ENCODE measurements around the gene CHRND. TPM values are rescaled to one million over a fixed set of nuclear protein-coding genes. Genes with fewer than 3 reads are reported as not detected.

Gene CHRND
- polyA plus RNA-seq, 3 donors = 0.47 to 1.2 (median 0.71) TPM

DNA sequence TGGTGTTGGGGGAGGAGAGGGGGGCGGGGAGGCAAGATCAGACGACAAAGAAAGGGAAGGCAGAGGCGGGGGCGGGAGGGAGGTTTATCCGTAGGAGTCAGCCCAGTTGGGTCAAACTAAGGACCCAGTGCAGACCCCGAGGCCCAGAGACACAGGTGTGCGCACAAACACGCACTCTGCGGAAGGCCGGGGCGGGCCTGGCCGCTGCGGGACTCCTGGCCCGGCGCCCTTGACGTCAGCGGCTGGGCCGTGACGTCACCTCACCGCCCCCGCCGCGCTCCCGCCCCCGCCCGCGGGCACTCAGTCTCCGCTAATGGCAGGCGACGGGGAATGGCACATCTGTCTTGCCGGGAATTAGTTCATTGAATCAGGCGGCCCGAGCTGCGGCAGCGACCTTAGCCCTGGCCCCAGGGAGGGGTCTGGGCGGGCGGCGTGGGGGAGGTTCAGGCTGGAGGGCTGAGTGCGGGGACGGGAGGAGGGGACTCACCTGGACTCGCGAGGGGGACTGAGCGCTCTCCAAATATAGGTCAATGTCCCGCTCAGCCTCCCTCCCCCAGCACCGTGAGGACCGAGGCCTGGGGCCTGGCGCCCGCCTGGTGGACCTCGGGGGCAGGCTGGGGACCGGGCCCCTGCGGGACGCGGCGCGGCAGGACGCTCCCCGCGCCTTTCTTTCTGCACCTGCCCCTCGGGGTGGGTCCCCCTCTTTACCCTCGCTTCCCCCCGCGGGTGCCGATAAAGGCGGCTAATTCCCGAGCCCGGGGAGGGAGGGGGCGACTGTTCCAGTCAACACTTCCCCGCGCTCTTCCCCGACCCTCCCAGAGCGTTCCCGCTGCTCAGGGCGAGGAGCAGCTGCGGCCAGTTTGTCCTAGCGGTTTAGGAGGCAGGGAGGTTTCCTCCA is 22.8 kb upstream of the CHRND start:
- no peak for DNase-seq

DNA sequence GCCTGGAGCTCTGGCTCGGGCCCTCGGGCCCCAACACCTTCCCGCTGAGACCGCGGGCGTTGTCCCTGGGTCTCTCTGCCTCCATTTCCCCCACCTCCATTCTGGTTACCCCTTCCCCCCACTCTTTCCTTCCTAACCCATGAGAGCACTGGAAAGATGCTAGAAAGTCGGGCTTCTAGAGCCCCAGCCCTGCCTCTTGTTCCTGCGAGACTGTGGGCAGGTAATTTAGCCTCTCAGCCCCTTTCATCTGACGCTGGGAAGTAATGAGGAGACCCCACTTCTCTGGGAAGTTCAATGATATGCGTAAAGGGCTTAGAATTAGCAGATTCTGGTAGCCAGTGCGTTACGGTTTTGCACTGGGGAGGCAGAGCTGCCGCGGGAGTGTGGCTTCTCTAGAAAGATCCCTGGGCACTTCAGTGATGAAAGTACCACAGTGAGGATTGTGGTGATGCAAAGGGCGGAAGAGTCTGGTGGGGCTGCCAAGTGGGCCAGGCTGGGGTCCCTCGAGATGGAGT is 22.1 kb upstream of the CHRND start:
- DNase-seq = no peak

DNA sequence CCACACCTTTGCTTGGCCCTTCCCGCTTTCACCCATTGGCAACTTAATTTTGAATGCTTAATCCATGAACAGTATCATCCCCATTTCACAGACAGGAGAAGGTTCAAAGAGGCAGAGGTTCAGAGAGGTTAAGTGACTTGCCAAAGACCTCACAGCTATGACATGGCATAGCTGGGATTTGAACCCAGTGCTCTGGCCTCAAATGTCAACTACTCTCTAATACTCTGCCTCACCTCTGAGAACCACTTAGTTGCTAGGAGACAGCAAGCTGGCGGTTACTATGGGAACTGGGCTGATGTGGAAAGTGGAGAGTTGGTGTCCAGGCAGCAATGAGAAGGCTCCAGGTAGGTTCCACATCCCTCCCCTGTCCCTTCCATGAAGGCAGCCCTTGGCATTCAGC is 21.5 kb upstream of the CHRND start:
- no peak for DNase-seq

DNA sequence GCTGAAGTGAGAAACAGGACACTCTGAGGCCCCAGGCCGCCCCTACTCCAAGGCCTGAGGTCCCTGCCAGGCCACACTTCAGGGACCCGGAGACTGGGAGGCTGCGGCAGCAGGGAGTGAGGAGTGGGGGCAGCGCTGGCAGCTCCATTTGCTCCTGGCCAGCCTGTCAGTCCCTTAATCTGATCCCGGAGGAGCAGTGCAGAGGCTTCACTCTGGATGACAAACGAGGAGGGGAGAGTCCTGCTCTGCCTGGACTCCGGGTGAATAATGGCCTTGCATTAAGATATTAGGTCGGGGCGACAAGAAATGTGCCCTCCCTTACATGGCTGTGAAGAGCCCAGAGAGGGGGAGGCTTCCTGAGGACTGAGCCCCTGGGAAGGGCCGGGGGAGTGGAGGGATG is 20.1 kb upstream of the CHRND start:
- DNase-seq = peak; percentile 84

DNA sequence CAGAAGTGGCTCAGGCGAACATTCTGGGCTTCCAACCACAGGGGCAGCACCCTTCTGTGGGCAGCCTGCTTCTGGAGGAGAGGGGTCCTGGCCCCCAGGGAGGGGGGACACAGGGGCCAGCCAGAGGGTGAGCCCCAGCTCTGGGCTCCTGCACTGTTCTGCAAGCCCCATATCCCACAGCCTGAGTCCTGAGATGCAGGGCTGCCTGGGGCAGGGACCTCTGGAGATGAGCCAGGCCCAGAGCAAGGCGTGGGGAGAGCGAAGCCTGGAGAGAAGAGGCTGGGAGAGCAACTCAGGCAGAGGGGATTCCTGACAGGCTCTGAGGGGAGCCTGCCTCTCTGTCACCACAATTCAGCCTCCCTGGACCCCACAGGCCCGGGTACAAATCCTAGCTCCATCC is 19.3 kb upstream of the CHRND start:
- DNase-seq = no peak

DNA sequence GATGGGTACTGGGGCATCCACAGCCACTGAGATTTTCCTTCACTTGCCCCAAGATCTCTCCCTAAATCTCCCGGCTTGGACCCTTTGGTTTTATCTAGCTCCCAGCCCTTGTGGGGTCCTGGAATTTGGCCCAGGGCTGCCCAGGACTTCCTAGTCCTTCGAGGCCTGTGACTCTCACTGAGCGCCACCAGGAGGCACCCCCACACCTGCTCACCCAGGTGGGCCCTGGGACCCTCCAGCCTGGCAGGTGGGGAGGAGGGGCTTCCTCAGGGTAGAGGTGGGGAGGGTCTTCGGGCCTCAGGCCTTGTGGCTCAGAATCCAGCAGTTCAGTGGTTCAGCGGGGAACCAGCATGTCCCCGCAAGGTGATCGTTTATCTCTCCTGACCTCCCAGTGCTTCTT is 17.7 kb upstream of the CHRND start:
- no peak for DNase-seq

DNA sequence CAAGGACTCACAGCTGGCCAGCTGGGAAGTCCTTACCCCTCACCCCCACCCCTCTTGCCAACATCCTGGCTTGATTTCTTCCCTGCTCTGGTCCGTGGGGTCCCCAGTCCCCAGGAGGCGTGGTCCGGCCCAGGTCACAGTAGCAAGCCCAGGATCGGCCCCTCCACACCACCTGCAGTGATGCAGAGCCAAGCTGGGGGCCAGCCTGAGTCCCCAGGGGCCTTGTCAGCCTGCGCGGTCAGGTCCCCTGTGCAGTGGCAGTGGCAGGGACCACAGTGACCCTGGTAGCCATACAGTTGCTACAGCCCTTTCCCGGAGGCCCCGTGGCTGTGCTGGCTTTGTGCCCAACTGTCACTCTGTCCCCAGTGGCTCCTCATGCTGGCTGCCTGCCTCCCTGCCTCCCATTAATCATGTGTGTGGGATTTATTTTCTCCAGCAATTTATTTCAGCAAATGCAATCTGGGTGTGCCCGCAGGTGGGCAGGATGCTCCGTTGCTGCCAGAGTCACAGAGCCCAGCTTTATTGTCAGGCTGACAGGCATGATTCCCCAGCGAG is 14.5 kb upstream of the CHRND start:
- no peak for DNase-seq

DNA sequence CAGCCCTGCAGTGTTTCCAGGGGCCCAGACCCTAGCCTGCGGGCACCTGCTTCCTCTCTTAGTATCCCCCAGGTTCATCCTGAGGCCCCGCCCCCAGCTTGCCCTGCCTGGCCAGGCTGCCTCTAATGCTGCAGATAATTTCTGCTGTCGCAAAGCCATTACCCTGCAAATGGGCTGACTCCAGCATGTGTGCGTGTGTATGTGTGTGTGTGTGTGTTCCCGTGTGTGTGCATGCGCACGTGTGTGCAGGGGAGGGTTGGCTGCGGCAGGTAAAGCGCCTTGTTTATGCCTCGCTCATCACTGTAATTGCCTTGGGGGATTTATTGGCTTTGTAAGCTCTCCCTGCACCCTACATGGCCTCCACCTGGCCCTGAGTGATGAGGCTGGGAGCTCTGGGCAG is 13.4 kb upstream of the CHRND start:
- no peak for DNase-seq

DNA sequence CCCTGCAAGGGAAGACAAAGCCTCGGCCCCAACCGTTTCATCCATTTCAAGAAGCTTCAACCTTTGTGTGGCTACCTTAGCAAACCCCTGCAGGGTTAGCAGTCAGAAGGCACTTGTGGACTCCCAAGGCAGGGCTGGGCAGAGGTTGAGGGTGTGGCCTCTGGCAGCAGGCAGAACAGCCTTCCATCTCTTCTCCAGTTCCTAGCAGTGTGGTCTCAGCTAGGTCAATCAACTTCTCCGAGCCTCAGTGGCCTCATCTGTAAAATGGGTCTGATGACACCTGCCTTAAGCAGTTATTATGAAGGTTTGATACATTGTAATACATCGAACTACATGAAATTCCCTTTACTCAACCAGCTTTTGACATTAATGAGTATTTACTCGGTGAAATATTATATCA is 12.6 kb upstream of the CHRND start:
- DNase-seq = no peak

DNA sequence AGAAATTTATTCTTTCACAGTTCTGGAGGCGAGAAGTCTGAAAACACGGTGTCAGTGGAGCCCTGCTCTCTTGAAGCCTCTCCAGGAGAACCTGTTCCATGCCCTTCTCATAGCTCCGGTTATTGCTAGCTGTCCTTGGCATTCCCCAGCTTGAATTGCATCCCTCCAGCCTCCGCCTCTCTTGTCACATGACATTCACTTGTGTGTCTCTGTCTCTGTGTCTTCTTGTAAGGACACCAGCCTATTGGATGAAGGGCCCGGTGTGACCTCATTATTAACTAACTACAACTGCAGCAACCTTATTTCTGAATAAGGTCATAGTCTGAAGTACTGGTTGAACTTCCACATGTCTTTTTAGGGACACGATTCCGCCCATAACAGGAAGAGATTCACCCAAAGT is 10.3 kb upstream of the CHRND start:
- no peak for DNase-seq

DNA sequence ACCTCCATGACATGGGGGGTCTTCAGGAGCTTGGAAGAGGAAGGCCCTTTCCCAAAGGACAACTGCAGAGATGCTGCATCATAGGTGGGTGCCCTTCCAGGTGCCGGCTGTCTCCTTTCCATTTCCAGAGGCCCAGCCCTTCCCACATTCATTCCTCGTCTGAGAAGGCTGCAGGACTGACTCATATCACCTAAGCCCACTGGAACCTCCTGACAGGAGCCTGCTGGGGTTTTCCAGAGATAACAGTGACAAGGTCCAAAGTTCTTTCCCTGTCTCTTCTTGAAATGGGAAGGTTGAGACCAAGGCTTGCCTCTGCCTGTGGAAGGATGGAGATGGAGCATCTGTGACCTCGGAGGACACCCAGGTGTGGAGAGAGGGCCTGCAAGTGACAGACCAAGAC is 9.4 kb upstream of the CHRND start:
- no peak for DNase-seq

DNA sequence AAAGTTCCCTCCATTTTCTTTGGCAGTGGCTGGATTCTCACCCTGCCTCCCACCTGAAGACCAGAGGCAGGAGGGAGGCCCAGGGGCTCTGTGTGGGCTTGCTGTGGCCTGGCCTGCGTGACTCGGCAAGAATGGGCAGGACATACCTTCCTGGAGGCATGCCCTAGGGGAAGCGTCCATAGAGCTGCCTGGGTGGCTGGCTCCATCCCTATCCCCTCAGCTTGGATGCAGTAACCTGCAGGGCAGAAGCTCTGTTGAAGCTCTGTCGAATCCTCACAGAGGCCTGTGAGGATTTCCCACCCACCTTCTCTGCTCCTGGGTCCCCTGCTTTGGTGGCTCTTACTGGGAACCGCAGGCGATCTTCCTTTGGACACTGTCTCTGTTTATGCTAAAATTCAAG is 7.1 kb upstream of the CHRND start:
- no peak for DNase-seq

DNA sequence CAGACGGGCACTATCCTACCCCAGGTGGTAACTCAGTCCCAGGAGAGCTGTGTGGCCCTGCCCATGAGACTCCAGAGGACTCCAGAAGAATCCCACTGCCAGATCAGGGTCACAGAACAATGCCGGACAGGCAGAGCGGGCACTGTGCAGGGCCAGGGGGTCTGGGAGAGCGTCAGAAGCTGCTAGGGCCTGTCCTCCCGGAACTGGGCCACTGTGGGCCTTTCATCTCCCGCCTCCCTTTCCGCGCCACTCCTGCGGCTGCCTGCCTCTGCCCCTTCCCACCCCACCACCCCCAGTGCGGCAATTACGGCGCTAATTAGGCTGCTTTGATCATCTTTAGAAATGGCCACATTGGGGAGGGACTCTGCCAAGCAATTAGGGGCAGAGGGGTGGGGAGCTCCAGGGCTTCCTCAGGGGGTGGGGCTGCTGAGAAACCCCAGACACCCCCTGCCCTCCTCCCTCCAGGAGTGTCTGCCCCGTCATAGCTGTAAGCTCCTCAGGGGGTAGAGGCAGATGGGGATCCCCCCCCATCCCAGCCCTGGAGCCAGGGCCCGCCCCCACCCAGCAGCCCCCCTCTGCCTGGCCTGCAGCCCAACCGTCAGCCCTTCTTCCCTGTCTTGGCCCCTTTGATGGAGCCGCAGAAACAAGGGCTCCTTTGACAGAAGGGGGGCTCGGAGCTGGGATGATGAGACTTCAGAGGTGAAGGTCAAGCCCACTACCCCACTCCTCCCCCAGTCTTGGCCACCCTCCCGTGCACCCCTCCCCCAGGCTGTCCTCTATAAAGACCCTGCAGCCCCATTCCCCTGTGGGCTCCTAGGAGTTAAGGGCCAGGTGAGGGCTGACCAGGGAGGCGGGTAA is 6.2 kb upstream of the CHRND start, which contains the start of gene PRSS56:
TSS of gene PRSS56 (plus strand) at position 808 of the 858 bp plus-strand sequence. CDS start 211 bp downstream, outside the sequence.
- no peak for DNase-seq

DNA sequence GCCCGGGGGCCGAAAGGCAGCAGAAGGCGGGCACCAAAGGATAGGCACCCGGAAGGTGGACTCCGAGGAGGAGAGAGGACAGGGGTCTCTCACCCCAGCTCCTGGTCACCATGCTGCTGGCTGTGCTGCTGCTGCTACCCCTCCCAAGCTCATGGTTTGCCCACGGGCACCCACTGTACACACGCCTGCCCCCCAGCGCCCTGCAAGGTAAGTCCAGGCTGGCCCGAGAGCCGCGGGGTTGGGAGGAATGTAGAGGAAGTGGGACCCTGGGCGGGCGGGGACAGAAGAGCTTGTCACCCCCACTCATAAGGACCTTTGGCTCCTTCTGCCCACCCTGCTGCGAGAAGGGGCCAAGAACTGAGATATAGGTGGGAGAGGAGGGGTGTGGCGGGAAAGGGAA is 5.5 kb upstream of the CHRND start:
- no peak for DNase-seq

DNA sequence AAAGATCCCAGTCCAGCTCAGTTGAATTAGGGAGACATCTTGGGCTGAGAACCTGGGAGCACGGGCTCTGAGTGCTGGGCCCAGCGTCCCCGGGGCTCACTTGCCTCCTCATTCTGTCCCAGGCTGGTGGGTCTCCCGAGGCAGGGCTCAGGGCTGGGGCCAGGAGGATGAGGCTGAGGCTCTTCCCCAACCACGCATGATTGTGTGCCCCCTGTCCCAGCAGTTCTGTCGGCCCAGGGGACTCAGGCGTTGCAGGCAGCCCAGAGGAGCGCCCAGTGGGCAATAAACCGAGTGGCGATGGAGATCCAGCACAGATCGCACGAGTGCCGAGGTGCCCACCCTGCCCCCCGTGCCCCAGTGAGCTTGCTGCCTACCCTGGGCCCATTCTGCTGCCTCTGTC is 4.9 kb upstream of the CHRND start:
- no peak for DNase-seq

DNA sequence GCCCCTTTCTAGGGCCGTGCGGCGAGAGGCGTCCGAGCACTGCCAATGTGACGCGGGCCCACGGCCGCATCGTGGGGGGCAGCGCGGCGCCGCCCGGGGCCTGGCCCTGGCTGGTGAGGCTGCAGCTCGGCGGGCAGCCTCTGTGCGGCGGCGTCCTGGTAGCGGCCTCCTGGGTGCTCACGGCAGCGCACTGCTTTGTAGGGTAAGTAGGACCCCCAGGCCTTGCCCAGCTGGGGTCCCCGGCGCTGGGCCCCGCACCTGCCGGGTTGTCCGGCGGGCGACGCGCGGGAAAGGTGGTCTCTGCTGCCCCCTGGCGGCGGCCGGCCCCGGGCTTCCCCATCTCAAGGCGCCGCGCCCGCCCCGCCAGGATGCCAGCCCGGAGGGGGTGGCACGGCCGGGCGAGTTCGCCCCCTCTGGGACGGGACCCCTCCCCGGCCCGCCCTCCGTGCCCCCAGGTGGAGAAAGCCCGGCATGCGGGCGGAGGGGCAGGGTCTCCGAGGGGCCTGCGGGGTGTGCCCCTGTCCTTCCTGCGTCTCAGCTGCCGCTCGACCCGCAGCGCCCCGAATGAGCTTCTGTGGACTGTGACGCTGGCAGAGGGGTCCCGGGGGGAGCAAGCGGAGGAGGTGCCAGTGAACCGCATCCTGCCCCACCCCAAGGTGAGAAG is 3.9 kb upstream of the CHRND start:
- no peak for DNase-seq

DNA sequence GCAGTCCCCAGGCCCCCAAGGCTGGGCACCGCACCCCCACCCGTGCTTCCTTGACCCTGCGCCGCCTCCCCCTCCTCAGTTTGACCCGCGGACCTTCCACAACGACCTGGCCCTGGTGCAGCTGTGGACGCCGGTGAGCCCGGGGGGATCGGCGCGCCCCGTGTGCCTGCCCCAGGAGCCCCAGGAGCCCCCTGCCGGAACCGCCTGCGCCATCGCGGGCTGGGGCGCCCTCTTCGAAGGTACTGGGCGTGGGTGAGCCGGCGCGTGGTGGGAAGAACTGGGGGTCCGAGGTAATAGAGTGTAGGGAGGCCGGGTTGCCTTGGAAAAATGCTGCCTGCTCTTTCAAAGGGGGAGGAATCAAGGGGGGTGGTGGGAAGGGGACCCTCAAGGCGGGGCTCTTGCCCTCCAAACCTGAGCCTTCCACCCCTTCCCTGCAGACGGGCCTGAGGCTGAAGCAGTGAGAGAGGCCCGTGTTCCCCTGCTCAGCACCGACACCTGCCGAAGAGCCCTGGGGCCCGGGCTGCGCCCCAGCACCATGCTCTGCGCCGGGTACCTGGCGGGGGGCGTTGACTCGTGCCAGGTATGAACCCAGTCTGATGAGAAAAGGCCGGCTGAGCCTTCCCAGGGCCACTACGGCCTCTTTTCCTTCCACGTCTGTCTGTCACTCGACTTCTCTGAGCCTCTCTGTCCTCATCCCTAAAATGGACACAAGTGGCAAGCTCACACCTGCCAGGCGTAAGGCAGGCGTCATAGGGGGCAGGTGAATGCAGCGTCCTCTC is 3.1 kb upstream of the CHRND start:
- DNase-seq = no peak

DNA sequence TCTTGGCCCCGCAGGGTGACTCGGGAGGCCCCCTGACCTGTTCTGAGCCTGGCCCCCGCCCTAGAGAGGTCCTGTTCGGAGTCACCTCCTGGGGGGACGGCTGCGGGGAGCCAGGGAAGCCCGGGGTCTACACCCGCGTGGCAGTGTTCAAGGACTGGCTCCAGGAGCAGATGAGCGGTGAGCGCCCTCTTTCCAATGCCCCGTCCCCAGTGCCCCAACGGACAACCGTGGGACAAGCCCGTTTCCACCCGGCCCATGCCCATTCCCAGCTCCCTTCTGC is 2.6 kb upstream of the CHRND start:
- no peak for DNase-seq

DNA sequence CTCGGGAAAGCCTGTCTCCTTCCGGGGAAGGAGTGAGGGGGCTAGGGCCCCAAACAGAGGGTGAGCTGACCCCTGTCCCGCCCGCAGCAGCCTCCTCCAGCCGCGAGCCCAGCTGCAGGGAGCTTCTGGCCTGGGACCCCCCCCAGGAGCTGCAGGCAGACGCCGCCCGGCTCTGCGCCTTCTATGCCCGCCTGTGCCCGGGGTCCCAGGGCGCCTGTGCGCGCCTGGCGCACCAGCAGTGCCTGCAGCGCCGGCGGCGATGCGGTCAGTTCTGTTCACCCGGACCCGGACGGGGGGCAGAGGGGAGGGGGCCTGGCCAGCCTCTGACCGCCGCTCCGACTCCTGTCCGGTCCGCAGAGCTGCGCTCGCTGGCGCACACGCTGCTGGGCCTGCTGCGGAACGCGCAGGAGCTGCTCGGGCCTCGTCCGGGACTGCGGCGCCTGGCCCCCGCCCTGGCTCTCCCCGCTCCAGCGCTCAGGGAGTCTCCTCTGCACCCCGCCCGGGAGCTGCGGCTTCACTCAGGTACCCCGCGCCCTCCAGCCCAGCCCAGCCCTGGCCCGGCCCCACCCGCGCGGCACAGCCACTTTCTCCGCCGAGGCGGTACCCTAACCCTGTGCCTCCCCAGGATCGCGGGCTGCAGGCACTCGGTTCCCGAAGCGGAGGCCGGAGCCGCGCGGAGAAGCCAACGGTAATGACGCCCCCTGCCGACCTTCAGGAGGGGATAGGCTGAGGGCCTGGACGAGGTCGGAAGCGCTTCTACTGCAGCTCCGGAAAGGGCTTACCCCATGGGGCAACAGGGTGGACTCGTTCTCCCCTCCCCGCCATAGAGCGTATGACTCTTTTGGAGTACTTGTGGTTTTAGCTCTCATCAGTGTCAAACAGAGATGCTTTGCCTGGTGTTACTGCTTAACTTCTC is 2.0 kb upstream of the CHRND start:
- DNase-seq = no peak

DNA sequence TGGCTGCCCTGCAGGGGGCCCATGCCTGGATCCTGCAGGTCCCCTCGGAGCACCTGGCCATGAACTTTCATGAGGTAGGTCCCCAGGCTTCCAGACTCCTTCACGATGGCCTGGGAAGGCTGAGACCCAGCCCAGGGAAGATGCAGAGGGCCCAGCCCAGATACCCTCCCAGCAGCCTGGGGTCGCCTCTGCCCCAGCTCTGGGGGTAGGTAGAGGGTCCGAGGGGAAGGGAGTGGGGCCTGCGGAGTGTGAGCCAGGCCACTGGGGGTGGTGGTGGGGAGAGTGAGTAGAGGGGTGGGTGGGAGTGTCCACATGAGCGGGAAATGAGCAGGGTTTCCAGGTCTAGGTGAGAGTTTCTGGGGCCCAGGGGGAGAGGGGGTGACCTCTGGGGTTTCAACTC is 1.2 kb upstream of the CHRND start:
- no peak for DNase-seq
